Bone marrow (tissue), 2 donors: ENCODE results near the gene FOXP2.

ENCODE experiments used
- DNase-seq, 2 donors: peaks; one replicate each; lab custom pipeline; 2025; lab: John Stamatoyannopoulos, UW

Gene FOXP2

DNA sequence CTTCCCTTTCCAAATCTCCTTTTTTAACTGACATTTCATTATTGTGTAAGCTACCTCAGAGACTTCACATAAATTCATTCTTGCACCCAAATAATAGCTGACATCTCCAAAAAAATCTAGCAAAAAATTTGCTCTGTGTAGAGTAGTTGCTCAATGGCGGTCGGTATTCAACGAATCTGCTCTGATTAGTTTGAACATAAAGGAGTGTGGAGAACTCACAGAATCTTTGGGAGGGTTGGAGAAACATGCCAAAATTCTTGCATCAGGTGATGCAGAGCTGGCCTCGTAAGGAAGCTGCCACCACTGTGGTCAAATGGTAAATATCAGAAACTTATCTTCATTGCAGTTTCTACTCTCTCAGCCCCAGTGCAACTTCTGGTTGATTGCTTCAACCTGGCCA, 306.1 kb downstream of the FOXP2 start:
- DNase-seq, result no peak

DNA sequence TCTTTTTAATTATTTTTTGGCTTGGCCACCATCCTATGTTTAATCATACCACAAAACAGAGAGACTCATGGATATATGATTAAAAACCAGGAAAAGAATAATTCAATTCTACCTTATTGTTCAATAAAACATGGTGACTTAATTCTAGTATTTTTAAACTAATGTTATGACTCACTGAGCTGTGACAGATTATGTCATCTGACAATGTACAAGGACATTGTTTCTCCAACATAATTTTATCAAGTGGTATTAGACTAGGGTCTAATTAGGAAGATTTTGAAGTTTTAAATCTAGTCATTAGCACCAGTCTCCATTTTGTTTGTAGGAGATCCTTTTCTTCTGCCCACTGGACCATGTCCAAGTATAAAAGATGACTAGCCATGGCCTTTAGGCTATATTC, 307.9 kb downstream of the FOXP2 start:
- DNase-seq, result no peak

DNA sequence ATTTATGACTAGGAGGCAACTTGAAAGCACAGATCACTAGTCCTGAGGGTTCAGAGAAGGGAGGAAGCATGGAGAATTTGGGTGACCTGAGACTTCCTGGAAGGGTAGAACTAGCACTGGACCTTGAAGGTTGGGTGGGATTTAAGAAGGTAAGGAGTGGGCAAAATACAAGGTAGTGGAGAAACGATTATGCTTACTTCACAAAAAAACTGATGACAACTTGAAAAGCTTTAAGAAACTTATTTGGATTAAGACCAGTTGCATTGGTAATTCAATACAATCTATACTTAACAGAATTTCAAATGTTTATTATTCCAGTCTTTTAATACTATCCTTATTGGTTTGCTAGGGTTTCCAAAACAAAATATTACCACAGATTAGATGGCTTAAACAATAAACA, 308.7 kb downstream of the FOXP2 start:
- DNase-seq, result no peak

DNA sequence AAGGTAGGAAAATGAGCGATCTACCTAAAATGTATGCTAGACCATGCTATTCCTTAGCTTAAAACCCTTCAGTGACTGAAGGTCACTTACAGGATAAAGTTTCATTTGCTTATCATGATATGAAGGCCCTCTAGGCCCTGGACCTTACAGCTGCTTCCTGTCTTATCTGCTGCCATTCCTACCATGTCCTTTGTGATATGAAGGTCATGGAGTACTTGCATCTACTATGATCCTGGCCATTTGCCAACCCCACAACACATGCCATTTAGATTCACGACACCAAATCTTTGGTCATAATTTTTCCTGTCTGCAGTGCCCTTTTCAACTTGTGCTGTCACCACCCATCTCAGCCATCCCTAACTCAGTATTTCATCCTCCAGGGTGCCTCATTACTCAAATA, 325.5 kb downstream of the FOXP2 start:
- no peak for DNase-seq

DNA sequence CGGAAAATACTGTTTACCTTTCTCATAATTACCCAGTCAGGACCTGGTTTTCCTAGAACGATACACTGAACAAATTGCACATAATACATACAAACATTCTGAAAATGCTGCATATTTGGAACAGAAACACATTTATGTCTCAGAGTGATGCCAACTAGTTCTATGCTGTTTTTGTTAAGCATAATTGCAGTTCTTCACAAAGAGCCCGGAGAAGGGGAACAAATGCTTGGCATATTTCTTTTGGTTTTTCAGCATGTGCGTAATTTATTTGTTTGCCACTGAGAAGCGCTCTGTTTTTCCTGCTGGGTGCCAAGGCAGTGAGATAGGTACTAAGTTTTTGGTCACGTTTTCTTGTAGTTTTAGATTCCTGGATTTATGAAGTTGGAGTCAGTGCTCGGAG, 326.3 kb downstream of the FOXP2 start:
- DNase-seq, result no peak

DNA sequence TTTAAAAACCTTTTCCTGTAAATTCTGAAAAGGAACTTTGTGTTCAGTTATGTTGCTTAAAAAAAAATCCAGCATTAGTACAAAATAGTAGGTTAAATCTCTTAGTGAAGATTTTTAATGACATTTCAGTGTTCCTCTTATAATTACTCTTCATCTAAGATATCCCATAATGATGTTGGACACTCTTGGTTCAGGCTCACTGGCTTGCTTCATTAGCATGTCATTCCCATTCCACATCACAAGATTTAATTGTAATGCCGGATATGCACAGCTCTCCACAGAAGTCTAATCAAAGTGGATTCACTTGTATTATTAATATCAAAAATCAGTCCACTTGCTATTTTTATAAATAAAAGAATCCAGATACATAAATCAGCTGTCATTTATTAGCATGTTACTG, 327.3 kb downstream of the FOXP2 start:
- no peak for DNase-seq
